ENCODE results near the gene NBPF3. TPM values are rescaled to one million over a fixed set of nuclear protein-coding genes. Genes with fewer than 3 reads are reported as not detected.
A peak's percentile ranks its signal among the peaks of the same experiment; 100 is the strongest.

Gene NBPF3
- total RNA-seq, 2 donors from 2014 or later: 15.5 to 22.1 TPM

- Mint-ChIP-seq H3K9me3 (no peaks in the 10 kb centered on the region), H3K36me3 (ENCODE audit: low read depth) (no peaks in the 10 kb centered on the region), H3K4me3 (no peak overlapping the region), H3K4me1 (peaks cover 25% of the 10 kb centered on the region), H3K27ac (no peak overlapping the region), H3K27me3 (ENCODE audit: insufficient read depth) (no peaks in the 10 kb centered on the region)
- Histone ChIP-seq H3K36me3 (ENCODE audit: control insufficient read depth, insufficient read depth, low read length) (no peaks in the 10 kb centered on the region), H3K4me3 (ENCODE audit: low read length) (no peak overlapping the region), H3K27ac (ENCODE audit: low read depth, low read length) (no peak overlapping the region), H3K9me3 (ENCODE audit: control insufficient read depth, low read length) (no peaks in the 10 kb centered on the region), H3K27me3 (ENCODE audit: control insufficient read depth, insufficient read depth, low read length, poor library complexity, severe bottlenecking) (no peaks in the 10 kb centered on the region), H3K4me1 (ENCODE audit: control insufficient read depth, insufficient read depth, low read length) (no peaks in the 10 kb centered on the region), H3K9ac (ENCODE audit: extremely low read depth, low read length, poor library complexity, severe bottlenecking) (no peak overlapping the region)
- DNase-seq: no peak
- TF ChIP-seq, protein P1, sequence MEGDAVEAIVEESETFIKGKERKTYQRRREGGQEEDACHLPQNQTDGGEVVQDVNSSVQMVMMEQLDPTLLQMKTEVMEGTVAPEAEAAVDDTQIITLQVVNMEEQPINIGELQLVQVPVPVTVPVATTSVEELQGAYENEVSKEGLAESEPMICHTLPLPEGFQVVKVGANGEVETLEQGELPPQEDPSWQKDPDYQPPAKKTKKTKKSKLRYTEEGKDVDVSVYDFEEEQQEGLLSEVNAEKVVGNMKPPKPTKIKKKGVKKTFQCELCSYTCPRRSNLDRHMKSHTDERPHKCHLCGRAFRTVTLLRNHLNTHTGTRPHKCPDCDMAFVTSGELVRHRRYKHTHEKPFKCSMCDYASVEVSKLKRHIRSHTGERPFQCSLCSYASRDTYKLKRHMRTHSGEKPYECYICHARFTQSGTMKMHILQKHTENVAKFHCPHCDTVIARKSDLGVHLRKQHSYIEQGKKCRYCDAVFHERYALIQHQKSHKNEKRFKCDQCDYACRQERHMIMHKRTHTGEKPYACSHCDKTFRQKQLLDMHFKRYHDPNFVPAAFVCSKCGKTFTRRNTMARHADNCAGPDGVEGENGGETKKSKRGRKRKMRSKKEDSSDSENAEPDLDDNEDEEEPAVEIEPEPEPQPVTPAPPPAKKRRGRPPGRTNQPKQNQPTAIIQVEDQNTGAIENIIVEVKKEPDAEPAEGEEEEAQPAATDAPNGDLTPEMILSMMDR (conservative IDR thresholded peaks at IDR 0.05): no peak
- WGBS, 2 experiments (ENCODE audit: insufficient coverage in 1 of 2, insufficient read length in 1 of 2): 95 to 100% methylated on average over 2 to 4 of the region's 4 CpGs
Measured at GRCh38 chr1:21521717-21522060, 81.8 kb downstream of the NBPF3 start.

- no peaks in the 10 kb centered on the region for H3K36me3 ChIP-seq (ENCODE audit: control insufficient read depth, insufficient read depth, low read length)
- H3K9me3 Mint-ChIP-seq: no peaks in the 10 kb centered on the region
- H3K4me3 ChIP-seq (ENCODE audit: low read length): no peak overlapping the region
- H3K9ac ChIP-seq (ENCODE audit: extremely low read depth, low read length, poor library complexity, severe bottlenecking): no peak overlapping the region
- H3K27ac Mint-ChIP-seq: no peak overlapping the region
- H3K4me3 Mint-ChIP-seq: no peak overlapping the region
- H3K9me3 ChIP-seq (ENCODE audit: control insufficient read depth, low read length): no peaks in the 10 kb centered on the region
- H3K27ac ChIP-seq (ENCODE audit: low read depth, low read length): no peak overlapping the region
- H3K4me1 Mint-ChIP-seq: peaks cover 24% of the 10 kb centered on the region
- H3K4me1 ChIP-seq (ENCODE audit: control insufficient read depth, insufficient read depth, low read length): no peaks in the 10 kb centered on the region
- DNase-seq: no peak
- H3K27me3 Mint-ChIP-seq (ENCODE audit: insufficient read depth): no peaks in the 10 kb centered on the region
- H3K36me3 Mint-ChIP-seq (ENCODE audit: low read depth): no peaks in the 10 kb centered on the region
- TF ChIP-seq, protein P1 (conservative IDR thresholded peaks at IDR 0.05): no peak
- H3K27me3 ChIP-seq (ENCODE audit: control insufficient read depth, insufficient read depth, low read length, poor library complexity, severe bottlenecking): no peaks in the 10 kb centered on the region
- WGBS, 2 experiments (ENCODE audit: insufficient coverage in 1 of 2, insufficient read length in 1 of 2): 92 to 96% methylated on average over 6 to 11 of the region's 11 CpGs
Measured at GRCh38 chr1:21522525-21523038, 82.6 kb downstream of the NBPF3 start.

DNA sequence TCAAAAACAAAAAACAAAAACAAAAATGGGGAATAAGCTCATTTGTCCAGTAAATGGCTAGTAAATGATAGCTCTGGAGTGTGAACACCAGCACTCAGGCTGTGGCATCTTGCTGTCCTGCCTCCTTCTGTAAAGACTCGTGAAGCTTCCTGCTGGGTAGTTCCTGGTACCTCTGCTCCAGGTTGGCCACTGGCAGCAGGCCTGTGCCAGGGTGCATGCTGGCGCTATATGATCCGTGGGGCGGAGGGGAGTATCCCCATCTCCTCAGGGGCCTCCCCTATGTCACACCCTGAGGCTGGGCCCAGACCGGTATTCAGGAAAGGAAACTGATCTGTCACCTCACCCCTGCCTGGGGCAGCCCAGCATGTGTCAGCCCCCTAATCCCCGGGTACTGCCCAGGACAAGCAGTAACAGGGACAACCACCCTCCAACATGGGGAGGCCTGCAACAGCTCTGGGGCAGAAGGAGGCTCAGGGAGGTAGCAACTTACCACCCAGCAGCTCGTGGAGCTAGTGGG lies 83.4 kb downstream of the NBPF3 start:
- Mint-ChIP-seq H3K36me3 (ENCODE audit: low read depth) (no peaks in the 10 kb centered on the region), H3K4me1 (peaks cover 20% of the 10 kb centered on the region), H3K9me3 (no peaks in the 10 kb centered on the region), H3K27ac (no peak overlapping the region), H3K4me3 (no peak overlapping the region), H3K27me3 (ENCODE audit: insufficient read depth) (no peaks in the 10 kb centered on the region)
- Histone ChIP-seq H3K4me1 (ENCODE audit: control insufficient read depth, insufficient read depth, low read length) (no peaks in the 10 kb centered on the region), H3K27ac (ENCODE audit: low read depth, low read length) (no peak overlapping the region), H3K4me3 (ENCODE audit: low read length) (no peak overlapping the region), H3K36me3 (ENCODE audit: control insufficient read depth, insufficient read depth, low read length) (no peaks in the 10 kb centered on the region), H3K9me3 (ENCODE audit: control insufficient read depth, low read length) (no peaks in the 10 kb centered on the region), H3K27me3 (ENCODE audit: control insufficient read depth, insufficient read depth, low read length, poor library complexity, severe bottlenecking) (no peaks in the 10 kb centered on the region), H3K9ac (ENCODE audit: extremely low read depth, low read length, poor library complexity, severe bottlenecking) (no peak overlapping the region)
- 88 to 92% methylated on average over 1 to 7 of the region's 7 CpGs for WGBS, 2 experiments (ENCODE audit: insufficient coverage in 1 of 2, insufficient read length in 1 of 2)
- DNase-seq: peak; percentile 44
- TF ChIP-seq, protein P1 (conservative IDR thresholded peaks at IDR 0.05): no peak
